ENCODE data around the gene USP31.

The USP31 gene

GRCh38 chr16:23092072-23092800, 57.0 kb downstream of the USP31 start:
- DNase-seq = no peak

GRCh38 chr16:23089111-23089510, 60.1 kb downstream of the USP31 start:
- no peak for DNase-seq

- DNase-seq = no peak
Observed at GRCh38 chr16:23088018-23088417, 61.2 kb downstream of the USP31 start.

GRCh38 chr16:23085949-23086348, 63.3 kb downstream of the USP31 start:
- DNase-seq = no peak

- no peak for DNase-seq
Observed at GRCh38 chr16:23082161-23082788, 67.0 kb downstream of the USP31 start.

GRCh38 chr16:23081675-23082119, 67.6 kb downstream of the USP31 start:
- no peak for DNase-seq

- no peak for DNase-seq
Observed at GRCh38 chr16:23080747-23081146, 68.5 kb downstream of the USP31 start.

GRCh38 chr16:23080329-23080728, 68.9 kb downstream of the USP31 start:
- DNase-seq = no peak

GRCh38 chr16:23079675-23080301, 69.5 kb downstream of the USP31 start:
- no peak for DNase-seq

- DNase-seq = no peak
Observed at GRCh38 chr16:23074423-23074822, 74.8 kb downstream of the USP31 start.

GRCh38 chr16:23072769-23073549, 76.3 kb downstream of the USP31 start:
- no peak for DNase-seq

- DNase-seq = no peak
Observed at GRCh38 chr16:23072084-23072599, 77.1 kb downstream of the USP31 start.

GRCh38 chr16:23071196-23072083, 77.8 kb downstream of the USP31 start:
- no peak for DNase-seq

- no peak for DNase-seq
Observed at GRCh38 chr16:23069844-23070243, 79.4 kb downstream of the USP31 start.

- DNase-seq = no peak
Observed at GRCh38 chr16:23068079-23068736, 81.0 kb downstream of the USP31 start.

GRCh38 chr16:23066676-23067075, 82.6 kb downstream of the USP31 start:
- no peak for DNase-seq

GRCh38 chr16:23064639-23065038, 84.6 kb downstream of the USP31 start:
- DNase-seq = no peak

GRCh38 chr16:23062524-23062923, 86.7 kb downstream of the USP31 start:
- DNase-seq = no peak

- DNase-seq = no peak
Observed at GRCh38 chr16:23061669-23062068, 87.6 kb downstream of the USP31 start.

- DNase-seq = peak; percentile 27
Observed at GRCh38 chr16:23060458-23061320, 88.6 kb downstream of the USP31 start.
